WERI-Rb-1 (cell line): ENCODE measurements around the gene DAB2.

ENCODE experiments used
- DNase-seq: peaks from one replicate; pipeline ENCODE4 v3.0.0-alpha.2; 2020
- H3K27ac ChIP-seq: fragments of 250-450 bp; sonication (Bioruptor Pico); 2 replicates; pipeline ENCODE4 v1.5.1; 2020; ENCODE audit warnings: mild to moderate bottlenecking, moderate library complexity
- H3K27me3 ChIP-seq: fragments of 250-450 bp; sonication (Bioruptor Pico); 2 replicates; pipeline ENCODE4 v1.5.1; 2021; ENCODE audit warnings: mild to moderate bottlenecking, low read depth, moderate library complexity; ENCODE audit not compliant: insufficient read depth, severe bottlenecking
- H3K36me3 ChIP-seq: fragments of 250-450 bp; sonication (Bioruptor Pico); 2 replicates; pipeline ENCODE4 v1.5.1; 2020; ENCODE audit warnings: mild to moderate bottlenecking, moderate library complexity
- H3K4me3 ChIP-seq: 2 replicates; pipeline ENCODE4 v1.5.1; 2011; ENCODE audit warnings: low read depth, mild to moderate bottlenecking, control low read depth, low read length
- H3K9me3 ChIP-seq: fragments of 250-450 bp; sonication (Bioruptor Pico); 2 replicates; pipeline ENCODE4 v1.5.1; 2021; ENCODE audit warnings: mild to moderate bottlenecking, moderate library complexity; ENCODE audit not compliant: severe bottlenecking
- CTCF ChIP-seq: IDR thresholded peaks from 2 replicates; pipeline ENCODE4 v1.5.1; 2011; ENCODE audit warnings: low read depth, mild to moderate bottlenecking, control low read depth, inconsistent platforms, low read length

DAB2 gene

GRCh38 chr5:39399135-39400036 lies 25.4 kb downstream of the DAB2 start:
- Histone ChIP-seq H3K9me3 (no peaks in the 10 kb centered on the region), H3K4me3 (no peak overlapping the region), H3K27ac (no peak overlapping the region), H3K36me3 (no peaks in the 10 kb centered on the region), H3K27me3 (no peaks in the 10 kb centered on the region)
- no peak for DNase-seq
- TF ChIP-seq CTCF: no peak

DNA sequence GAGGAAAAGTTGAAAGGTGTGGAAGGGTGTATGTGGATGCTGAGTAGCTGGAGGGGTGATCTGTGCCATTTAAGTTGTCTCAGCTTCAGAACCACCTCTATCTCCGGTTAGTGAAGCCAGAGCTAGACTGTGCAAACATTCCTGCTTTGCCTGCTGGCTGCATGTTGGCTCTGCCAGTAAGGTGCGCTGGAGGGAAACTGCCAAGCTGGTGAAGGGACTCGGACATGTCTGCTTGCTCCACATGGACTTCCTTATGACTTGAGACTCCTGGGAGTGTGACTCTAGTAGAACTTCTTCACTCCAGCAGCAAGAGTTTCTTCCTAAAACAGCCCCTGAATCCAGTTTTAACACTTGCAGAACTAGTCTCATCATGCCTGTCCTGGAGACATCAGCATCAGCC lies 27.9 kb downstream of the DAB2 start:
- no peak overlapping the region for H3K27ac ChIP-seq
- DNase-seq: no peak
- no peak overlapping the region for H3K4me3 ChIP-seq
- TF ChIP-seq CTCF: no peak
- no peaks in the 10 kb centered on the region for H3K36me3 ChIP-seq
- H3K9me3 ChIP-seq: no peaks in the 10 kb centered on the region
- H3K27me3 ChIP-seq: no peaks in the 10 kb centered on the region

GRCh38 chr5:39395521-39395920 lies 29.3 kb downstream of the DAB2 start:
- H3K27me3 ChIP-seq: no peaks in the 10 kb centered on the region
- no peak for DNase-seq
- no peaks in the 10 kb centered on the region for H3K36me3 ChIP-seq
- H3K27ac ChIP-seq: no peak overlapping the region
- TF ChIP-seq CTCF: no peak
- H3K4me3 ChIP-seq: no peak overlapping the region
- no peaks in the 10 kb centered on the region for H3K9me3 ChIP-seq

DNA sequence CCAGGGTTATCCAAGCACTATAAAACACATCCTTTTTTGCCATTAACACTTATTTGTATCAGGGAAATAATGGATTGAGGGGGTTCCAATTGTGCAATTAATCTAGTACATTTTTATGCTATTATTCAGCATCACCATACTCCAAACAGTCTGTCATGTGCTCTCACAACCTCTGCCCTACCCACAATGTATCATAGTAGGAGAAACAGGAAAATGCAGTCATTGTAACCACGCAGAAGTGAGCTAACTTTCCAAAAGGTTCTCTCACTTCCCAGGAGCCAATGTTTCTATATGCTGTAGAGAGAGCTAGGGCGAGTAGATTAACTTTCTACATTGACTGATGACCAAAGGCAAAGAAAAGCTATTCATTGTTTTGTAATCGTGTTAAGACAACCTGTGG lies 29.8 kb downstream of the DAB2 start:
- Histone ChIP-seq H3K27me3 (no peaks in the 10 kb centered on the region), H3K36me3 (no peaks in the 10 kb centered on the region), H3K4me3 (no peak overlapping the region), H3K27ac (no peak overlapping the region), H3K9me3 (no peaks in the 10 kb centered on the region)
- no peak for DNase-seq
- no peak for TF ChIP-seq CTCF

GRCh38 chr5:39390945-39391344 lies 33.8 kb downstream of the DAB2 start:
- Histone ChIP-seq H3K27me3 (no peaks in the 10 kb centered on the region), H3K36me3 (no peaks in the 10 kb centered on the region), H3K27ac (no peak overlapping the region), H3K9me3 (no peaks in the 10 kb centered on the region), H3K4me3 (no peak overlapping the region)
- DNase-seq: no peak
- no peak for TF ChIP-seq CTCF

- no peaks in the 10 kb centered on the region for H3K9me3 ChIP-seq
- H3K36me3 ChIP-seq: no peaks in the 10 kb centered on the region
- TF ChIP-seq CTCF: no peak
- no peak for DNase-seq
- H3K27ac ChIP-seq: no peak overlapping the region
- no peak overlapping the region for H3K4me3 ChIP-seq
- H3K27me3 ChIP-seq: no peaks in the 10 kb centered on the region
Measured at GRCh38 chr5:39387293-39387692, 37.5 kb downstream of the DAB2 start.
